Measurements from ENCODE around the gene TMCO4. TPM values are rescaled to one million over a fixed set of nuclear protein-coding genes. Genes with fewer than 3 reads are reported as not detected.

Gene TMCO4
- total RNA-seq, 1 donor from 2014 or later, result 10.0 TPM

DNA sequence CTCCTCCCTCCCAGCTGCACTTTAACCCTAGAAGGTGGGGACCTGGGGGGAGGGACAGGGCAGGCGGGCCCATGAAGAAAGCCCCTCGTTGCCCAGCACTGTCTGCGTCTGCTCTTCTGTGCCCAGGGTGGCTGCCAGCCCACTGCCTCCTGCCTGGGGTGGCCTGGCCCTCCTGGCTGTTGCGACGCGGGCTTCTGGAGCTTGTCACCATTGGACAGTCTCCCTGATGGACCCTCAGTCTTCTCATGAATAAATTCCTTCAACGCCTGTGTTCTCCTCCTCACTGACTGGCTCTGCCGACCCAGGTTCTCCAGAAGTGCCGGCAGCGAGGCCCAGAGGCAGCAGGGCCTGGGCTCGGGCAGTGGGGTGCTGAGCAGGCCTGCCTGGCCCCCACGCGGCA, 141.5 kb downstream of the TMCO4 start:
- TF ChIP-seq, protein P1, sequence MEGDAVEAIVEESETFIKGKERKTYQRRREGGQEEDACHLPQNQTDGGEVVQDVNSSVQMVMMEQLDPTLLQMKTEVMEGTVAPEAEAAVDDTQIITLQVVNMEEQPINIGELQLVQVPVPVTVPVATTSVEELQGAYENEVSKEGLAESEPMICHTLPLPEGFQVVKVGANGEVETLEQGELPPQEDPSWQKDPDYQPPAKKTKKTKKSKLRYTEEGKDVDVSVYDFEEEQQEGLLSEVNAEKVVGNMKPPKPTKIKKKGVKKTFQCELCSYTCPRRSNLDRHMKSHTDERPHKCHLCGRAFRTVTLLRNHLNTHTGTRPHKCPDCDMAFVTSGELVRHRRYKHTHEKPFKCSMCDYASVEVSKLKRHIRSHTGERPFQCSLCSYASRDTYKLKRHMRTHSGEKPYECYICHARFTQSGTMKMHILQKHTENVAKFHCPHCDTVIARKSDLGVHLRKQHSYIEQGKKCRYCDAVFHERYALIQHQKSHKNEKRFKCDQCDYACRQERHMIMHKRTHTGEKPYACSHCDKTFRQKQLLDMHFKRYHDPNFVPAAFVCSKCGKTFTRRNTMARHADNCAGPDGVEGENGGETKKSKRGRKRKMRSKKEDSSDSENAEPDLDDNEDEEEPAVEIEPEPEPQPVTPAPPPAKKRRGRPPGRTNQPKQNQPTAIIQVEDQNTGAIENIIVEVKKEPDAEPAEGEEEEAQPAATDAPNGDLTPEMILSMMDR (IDR thresholded peaks at IDR 0.05), result no peak
- Mint-ChIP-seq H3K4me1 (ENCODE audit: low read depth) (peaks cover 27% of the 10 kb centered on the region), H3K27ac (ENCODE audit: unreplicated experiment) (no peak overlapping the region), H3K4me3 (ENCODE audit: unreplicated experiment) (no peak overlapping the region), H3K9me3 (ENCODE audit: low read depth) (no peaks in the 10 kb centered on the region), H3K27me3 (ENCODE audit: low read depth) (peaks cover 6% of the 10 kb centered on the region), H3K36me3 (ENCODE audit: low read depth) (peaks cover 4% of the 10 kb centered on the region)
- DNase-seq (ENCODE audit: low spot score), result no peak

DNA sequence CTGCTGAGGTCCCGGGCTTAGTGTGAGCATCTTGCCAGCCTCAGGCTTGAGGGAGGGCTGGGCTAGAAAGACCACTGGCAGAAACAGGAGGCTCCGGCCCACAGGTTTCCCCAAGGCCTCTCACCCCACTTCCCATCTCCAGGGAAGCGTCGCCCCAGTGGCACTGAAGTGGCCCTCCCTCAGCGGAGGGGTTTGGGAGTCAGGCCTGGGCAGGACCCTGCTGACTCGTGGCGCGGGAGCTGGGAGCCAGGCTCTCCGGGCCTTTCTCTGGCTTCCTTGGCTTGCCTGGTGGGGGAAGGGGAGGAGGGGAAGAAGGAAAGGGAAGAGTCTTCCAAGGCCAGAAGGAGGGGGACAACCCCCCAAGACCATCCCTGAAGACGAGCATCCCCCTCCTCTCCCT, 142.2 kb downstream of the TMCO4 start:
- Mint-ChIP-seq H3K4me3 (ENCODE audit: unreplicated experiment) (no peak overlapping the region), H3K9me3 (ENCODE audit: low read depth) (no peaks in the 10 kb centered on the region), H3K4me1 (ENCODE audit: low read depth) (peaks cover 27% of the 10 kb centered on the region), H3K36me3 (ENCODE audit: low read depth) (peaks cover 4% of the 10 kb centered on the region), H3K27ac (ENCODE audit: unreplicated experiment) (no peak overlapping the region), H3K27me3 (ENCODE audit: low read depth) (peaks cover 2% of the 10 kb centered on the region)
- no peak for DNase-seq (ENCODE audit: low spot score)
- TF ChIP-seq, protein P1 (IDR thresholded peaks at IDR 0.05), result no peak

DNA sequence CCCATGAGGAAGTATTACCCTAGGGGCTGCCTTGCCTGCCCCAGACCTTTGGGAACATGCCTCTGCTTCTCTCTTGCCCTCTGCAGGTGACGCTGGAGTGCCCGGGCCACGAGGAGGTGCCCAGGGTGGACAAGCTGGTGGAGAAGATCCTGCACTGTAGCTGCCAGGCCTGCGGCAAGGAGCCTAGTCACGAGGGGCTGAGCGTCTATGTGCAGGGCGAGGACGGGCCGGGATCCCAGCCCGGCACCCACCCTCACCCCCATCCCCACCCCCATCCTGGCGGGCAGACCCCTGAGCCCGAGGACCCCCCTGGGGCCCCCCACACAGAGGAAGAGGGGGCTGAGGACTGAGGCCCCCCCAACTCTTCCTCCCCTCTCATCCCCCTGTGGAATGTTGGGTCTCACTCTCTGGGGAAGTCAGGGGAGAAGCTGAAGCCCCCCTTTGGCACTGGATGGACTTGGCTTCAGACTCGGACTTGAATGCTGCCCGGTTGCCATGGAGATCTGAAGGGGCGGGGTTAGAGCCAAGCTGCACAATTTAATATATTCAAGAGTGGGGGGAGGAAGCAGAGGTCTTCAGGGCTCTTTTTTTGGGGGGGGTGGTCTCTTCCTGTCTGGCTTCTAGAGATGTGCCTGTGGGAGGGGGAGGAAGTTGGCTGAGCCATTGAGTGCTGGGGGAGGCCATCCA, 142.8 kb downstream of the TMCO4 start:
- Mint-ChIP-seq H3K4me3 (ENCODE audit: unreplicated experiment) (no peak overlapping the region), H3K9me3 (ENCODE audit: low read depth) (no peaks in the 10 kb centered on the region), H3K27me3 (ENCODE audit: low read depth) (peaks cover 2% of the 10 kb centered on the region), H3K27ac (ENCODE audit: unreplicated experiment) (no peak overlapping the region), H3K4me1 (ENCODE audit: low read depth) (peaks cover 30% of the 10 kb centered on the region), H3K36me3 (ENCODE audit: low read depth) (peaks cover 4% of the 10 kb centered on the region)
- TF ChIP-seq, protein P1 (IDR thresholded peaks at IDR 0.05), result no peak
- DNase-seq (ENCODE audit: low spot score), result no peak

DNA sequence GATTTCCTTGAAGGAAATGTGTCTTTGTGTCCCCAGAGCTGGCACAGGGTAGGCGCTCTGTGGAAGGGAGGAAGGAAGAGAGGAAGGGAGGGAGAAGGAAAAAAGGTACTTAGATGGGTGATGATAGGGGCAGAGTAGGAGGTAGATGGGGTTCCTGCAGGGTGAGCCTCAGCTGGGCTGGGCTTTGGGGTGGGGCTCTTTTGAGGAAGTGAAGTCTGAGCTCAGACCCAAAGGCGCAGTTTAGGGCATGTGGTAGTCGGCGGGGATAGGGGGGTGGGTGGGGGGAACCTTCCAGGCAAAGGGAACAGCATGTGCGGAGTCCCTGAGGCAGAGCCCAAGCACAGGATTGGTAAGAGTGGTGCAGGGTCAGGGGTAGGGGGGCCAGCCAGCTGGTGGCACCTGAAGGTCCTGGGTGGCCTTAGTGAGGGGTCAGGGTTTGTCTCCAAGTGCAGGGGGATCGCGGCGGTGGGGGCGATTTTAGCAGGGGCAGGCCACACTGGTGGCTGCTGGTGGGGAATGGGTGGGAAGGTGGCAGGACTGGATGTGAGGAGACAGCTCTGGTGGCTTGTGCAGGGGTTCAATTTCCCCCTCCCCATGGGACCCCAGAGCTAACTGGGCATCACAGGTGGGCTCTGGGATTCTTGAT, 143.5 kb downstream of the TMCO4 start:
- Mint-ChIP-seq H3K4me1 (ENCODE audit: low read depth) (peaks cover 31% of the 10 kb centered on the region), H3K4me3 (ENCODE audit: unreplicated experiment) (no peak overlapping the region), H3K9me3 (ENCODE audit: low read depth) (no peaks in the 10 kb centered on the region), H3K27ac (ENCODE audit: unreplicated experiment) (no peak overlapping the region), H3K27me3 (ENCODE audit: low read depth) (no peaks in the 10 kb centered on the region), H3K36me3 (ENCODE audit: low read depth) (peaks cover 4% of the 10 kb centered on the region)
- TF ChIP-seq, protein P1 (IDR thresholded peaks at IDR 0.05), result no peak
- DNase-seq (ENCODE audit: low spot score), result no peak

DNA sequence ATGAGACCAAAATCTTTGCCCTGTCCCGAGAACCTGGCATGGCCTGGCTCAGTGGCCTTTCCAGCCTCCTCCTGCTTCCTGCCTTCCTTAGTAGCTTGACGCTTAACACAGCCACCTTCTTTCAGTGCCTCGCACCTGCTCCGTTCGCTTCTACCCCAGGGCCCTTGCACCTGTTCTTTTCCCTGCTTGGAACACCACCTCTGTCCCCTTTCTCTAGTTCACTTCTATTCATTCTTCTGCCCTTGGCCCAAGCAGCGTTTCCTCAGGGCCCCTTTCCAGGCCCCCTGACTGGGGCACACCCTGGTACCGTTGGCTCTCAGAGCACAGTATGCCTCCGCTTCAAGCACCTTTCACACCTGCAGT, 144.0 kb downstream of the TMCO4 start:
- no peaks in the 10 kb centered on the region for H3K27me3 Mint-ChIP-seq (ENCODE audit: low read depth)
- no peak overlapping the region for H3K27ac Mint-ChIP-seq (ENCODE audit: unreplicated experiment)
- TF ChIP-seq, protein P1 (IDR thresholded peaks at IDR 0.05), result no peak
- H3K9me3 Mint-ChIP-seq (ENCODE audit: low read depth), result no peaks in the 10 kb centered on the region
- peaks cover 37% of the 10 kb centered on the region for H3K4me1 Mint-ChIP-seq (ENCODE audit: low read depth)
- H3K36me3 Mint-ChIP-seq (ENCODE audit: low read depth), result peaks cover 4% of the 10 kb centered on the region
- DNase-seq (ENCODE audit: low spot score), result no peak
- no peak overlapping the region for H3K4me3 Mint-ChIP-seq (ENCODE audit: unreplicated experiment)
